ENCODE results near the gene SMPD3. TPM values are rescaled to one million over a fixed set of nuclear protein-coding genes. Genes with fewer than 3 reads are reported as not detected.

SMPD3 gene
- total RNA-seq, 1 experiment from 2014 or later, result 0.70 TPM

GRCh38 chr16:68354816-68355215, 93.5 kb downstream of the SMPD3 start:
- Histone ChIP-seq H3K79me1 (ENCODE audit: insufficient read depth, low read depth, low read length, poor library complexity, severe bottlenecking) (no peaks in the 10 kb centered on the region), H2BK15ac (ENCODE audit: low read depth, low read length) (no peak overlapping the region), H3K14ac (ENCODE audit: insufficient read depth, low read length) (no peak overlapping the region), H3K4me1 (ENCODE audit: insufficient read depth, low read length) (no peaks in the 10 kb centered on the region), H3T11ph (ENCODE audit: low read length) (no peak overlapping the region), H2AK5ac (ENCODE audit: insufficient read length, low read length) (no peak overlapping the region), H3K9me3 (ENCODE audit: control insufficient read depth, low read depth, low read length) (no peaks in the 10 kb centered on the region), H3K9ac (ENCODE audit: extremely low read depth, insufficient read length, low read length) (no peak overlapping the region), H3K27ac (ENCODE audit: insufficient read length, low read depth, low read length) (no peak overlapping the region), H2BK12ac (ENCODE audit: insufficient read length, low read depth, low read length) (no peak overlapping the region), H3K18ac (ENCODE audit: insufficient read length, low read depth, low read length) (no peak overlapping the region), H3K23me2 (ENCODE audit: insufficient read length, low read depth, low read length, poor library complexity, severe bottlenecking) (no peaks in the 10 kb centered on the region), H3K4me2 (ENCODE audit: insufficient read depth, insufficient read length, low read length) (no peak overlapping the region), H3K23ac (ENCODE audit: insufficient read length, low read depth, low read length) (no peak overlapping the region), H4K20me1 (ENCODE audit: control insufficient read depth, insufficient read depth, insufficient read length) (no peaks in the 10 kb centered on the region), H4K5ac (ENCODE audit: insufficient read length, low read depth, low read length) (no peak overlapping the region), H4K91ac (ENCODE audit: insufficient read length, low read depth, low read length) (no peak overlapping the region), H2BK20ac (ENCODE audit: low read depth, low read length, poor library complexity, severe bottlenecking) (no peak overlapping the region), H2AFZ (ENCODE audit: low read length) (no peak overlapping the region), H4K8ac (replicated peaks; ENCODE audit: insufficient read length, low read depth, low read length) (no peak overlapping the region), H3K79me2 (ENCODE audit: insufficient read depth, low read length) (no peaks in the 10 kb centered on the region), H3K4ac (ENCODE audit: low read depth, low read length) (no peak overlapping the region), H3K56ac (ENCODE audit: insufficient read length, low read depth, low read length) (no peak overlapping the region), H3K27me3 (ENCODE audit: insufficient read depth, low read length) (no peaks in the 10 kb centered on the region), H2BK120ac (ENCODE audit: low read depth, low read length, poor library complexity, severe bottlenecking) (no peak overlapping the region), H2BK5ac (ENCODE audit: insufficient read length, low read length) (no peak overlapping the region)
- H3K9me3 Mint-ChIP-seq, result no peaks in the 10 kb centered on the region
- TF ChIP-seq, protein P1, sequence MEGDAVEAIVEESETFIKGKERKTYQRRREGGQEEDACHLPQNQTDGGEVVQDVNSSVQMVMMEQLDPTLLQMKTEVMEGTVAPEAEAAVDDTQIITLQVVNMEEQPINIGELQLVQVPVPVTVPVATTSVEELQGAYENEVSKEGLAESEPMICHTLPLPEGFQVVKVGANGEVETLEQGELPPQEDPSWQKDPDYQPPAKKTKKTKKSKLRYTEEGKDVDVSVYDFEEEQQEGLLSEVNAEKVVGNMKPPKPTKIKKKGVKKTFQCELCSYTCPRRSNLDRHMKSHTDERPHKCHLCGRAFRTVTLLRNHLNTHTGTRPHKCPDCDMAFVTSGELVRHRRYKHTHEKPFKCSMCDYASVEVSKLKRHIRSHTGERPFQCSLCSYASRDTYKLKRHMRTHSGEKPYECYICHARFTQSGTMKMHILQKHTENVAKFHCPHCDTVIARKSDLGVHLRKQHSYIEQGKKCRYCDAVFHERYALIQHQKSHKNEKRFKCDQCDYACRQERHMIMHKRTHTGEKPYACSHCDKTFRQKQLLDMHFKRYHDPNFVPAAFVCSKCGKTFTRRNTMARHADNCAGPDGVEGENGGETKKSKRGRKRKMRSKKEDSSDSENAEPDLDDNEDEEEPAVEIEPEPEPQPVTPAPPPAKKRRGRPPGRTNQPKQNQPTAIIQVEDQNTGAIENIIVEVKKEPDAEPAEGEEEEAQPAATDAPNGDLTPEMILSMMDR (conservative IDR thresholded peaks at IDR 0.05), result no peak
- no peak for DNase-seq
- H3K27me3 Mint-ChIP-seq (ENCODE audit: low read depth), result no peaks in the 10 kb centered on the region
- no peak overlapping the region for H3K27ac Mint-ChIP-seq
- 0 out of 4 replicates have a peak, but pooled peaks cover 0 to 2% of the 10 kb centered on the region in 2 experiments for H3K4me1 Mint-ChIP-seq
- H3K4me3 Mint-ChIP-seq, result no peak overlapping the region
- peaks cover 9 to 55% (median 51%) of the 10 kb centered on the region in 3 experiments; a peak in 6 of 7 replicates for H3K36me3 Mint-ChIP-seq (ENCODE audit: insufficient read depth in 1 of 3, low read depth in 3 of 3)
- WGBS (ENCODE audit: extremely low coverage, insufficient read length, low lambda C conversion rate), result no CpG with 5 or more reads among the region's 9 CpGs
